Peyer's patch (tissue), 4 donors: ENCODE results near the gene HTT-AS. TPM values are rescaled to one million over a fixed set of nuclear protein-coding genes. Genes with fewer than 3 reads are reported as not detected.
A peak's percentile ranks its signal among the peaks of the same experiment; 100 is the strongest.

Experiments used
- DNase-seq, 3 donors: peaks; one replicate each; pipeline ENCODE4 v3.0.0-alpha.2; 2017 to 2019
- H3K27ac ChIP-seq, 4 donors: fragments of 200-600 bp; sonication (generic); one replicate each; pipeline ENCODE4 v1.5.1; 2016 to 2019
- H3K27me3 ChIP-seq, 2 donors: fragments of 200-600 bp; sonication (generic); one replicate each; pipeline ENCODE4 v1.5.1; 2019
- H3K36me3 ChIP-seq, 3 donors: fragments of 200-600 bp; sonication (generic); one replicate each; pipeline ENCODE4 v1.5.1; 2016 to 2019
- H3K4me1 ChIP-seq, 4 donors: fragments of 200-600 bp; sonication (generic); one replicate each; pipeline ENCODE4 v1.5.1; 2016 to 2019
- H3K4me3 ChIP-seq, 4 donors: fragments of 200-600 bp; sonication (generic); 1 replicate in 3 of 4; 2 replicates in 1 of 4; pipeline ENCODE4 v1.5.1; 2016 to 2019; ENCODE audit warnings: mild to moderate bottlenecking in 1 of 4
- H3K9me3 ChIP-seq, 4 donors: fragments of 200-600 bp; sonication (generic); one replicate each; pipeline ENCODE4 v1.5.1; 2016 to 2019; ENCODE audit warnings: mild to moderate bottlenecking in 1 of 4
- CTCF ChIP-seq, 6 experiments: fragments of 450-650 bp in 4 of 6; fragments of 200-600 bp in 2 of 6; sonication (generic) in 1 of 6; IDR thresholded peaks; one replicate each; pipeline ENCODE4 v1.5.1; 2017 to 2019; ENCODE audit warnings: antibody characterized with exemption in 6 of 6, mild to moderate bottlenecking in 3 of 6, moderate library complexity in 1 of 6
- POLR2A ChIP-seq, 2 donors: fragments of 450-650 bp; IDR thresholded peaks; one replicate each; pipeline ENCODE4 v1.5.1; 2017; ENCODE audit warnings: antibody characterized with exemption in 2 of 2, mild to moderate bottlenecking in 2 of 2, moderate library complexity in 2 of 2
- total RNA-seq, 4 donors: library from RNA; depleted of rRNA; stranded (reverse); fragments of >200 nt; gene quantifications; one replicate each; pipeline ENCODE4 v1.1.0, GENCODE V29; 2016

Gene HTT-AS
- total RNA-seq, 4 donors from 2014 or later = not detected

- DNase-seq = no peak
- H3K27ac ChIP-seq = no peak overlapping the region
- no peak overlapping the region for H3K4me3 ChIP-seq
- no peaks in the 10 kb centered on the region for H3K4me1 ChIP-seq
- H3K36me3 ChIP-seq = peaks cover 0 to 25% (median 0%) of the 10 kb centered on the region in 3 donors
- TF ChIP-seq CTCF (IDR thresholded peaks at IDR 0.05) (no peak), POLR2A (IDR thresholded peaks at IDR 0.05) (no peak)
- H3K27me3 ChIP-seq = no peaks in the 10 kb centered on the region
- no peaks in the 10 kb centered on the region for H3K9me3 ChIP-seq
Observed at GRCh38 chr4:3085948-3086670, 11.8 kb upstream of the HTT-AS start.

- peaks cover 0 to 17% (median 0%) of the 10 kb centered on the region in 3 donors for H3K36me3 ChIP-seq
- H3K9me3 ChIP-seq = no peaks in the 10 kb centered on the region
- H3K4me1 ChIP-seq = peaks cover 0 to 5% (median 0%) of the 10 kb centered on the region in 4 donors
- TF ChIP-seq POLR2A (IDR thresholded peaks at IDR 0.05) (no peak), CTCF (IDR thresholded peaks at IDR 0.05) (no peak)
- no peak overlapping the region for H3K4me3 ChIP-seq
- no peak overlapping the region for H3K27ac ChIP-seq
- H3K27me3 ChIP-seq = no peaks in the 10 kb centered on the region
- no peak for DNase-seq
Observed at GRCh38 chr4:3083732-3084131, 9.4 kb upstream of the HTT-AS start.

- no peak for TF ChIP-seq POLR2A (IDR thresholded peaks at IDR 0.05)
- TF ChIP-seq CTCF (IDR thresholded peaks at IDR 0.05) = no peak
- Histone ChIP-seq H3K9me3 (no peaks in the 10 kb centered on the region), H3K4me3 (no peak overlapping the region), H3K27ac (no peak overlapping the region), H3K36me3 (peaks cover 0 to 10% (median 0%) of the 10 kb centered on the region in 3 donors), H3K27me3 (no peaks in the 10 kb centered on the region), H3K4me1 (peaks cover 0 to 6% (median under 1%) of the 10 kb centered on the region in 4 donors)
- no peak for DNase-seq
Observed at GRCh38 chr4:3082925-3083515, 8.7 kb upstream of the HTT-AS start.

- Histone ChIP-seq H3K9me3 (no peaks in the 10 kb centered on the region), H3K4me3 (no peak overlapping the region), H3K4me1 (peaks cover 0 to 17% (median 10%) of the 10 kb centered on the region in 4 donors), H3K27me3 (no peaks in the 10 kb centered on the region), H3K36me3 (no peaks in the 10 kb centered on the region), H3K27ac (peak overlapping the region in 1 of 4 donors; percentile 10)
- DNase-seq = peak in 1 of 3 donors; percentile 44
- no peak for TF ChIP-seq POLR2A (IDR thresholded peaks at IDR 0.05)
- no peak for TF ChIP-seq CTCF (IDR thresholded peaks at IDR 0.05)
Observed at GRCh38 chr4:3079694-3080123, 5.4 kb upstream of the HTT-AS start.

GRCh38 chr4:3077796-3078195 lies 3.5 kb upstream of the HTT-AS start:
- peak in 2 of 3 donors; percentile 62 to 65 for DNase-seq
- TF ChIP-seq POLR2A (IDR thresholded peaks at IDR 0.05) (no peak), CTCF (IDR thresholded peaks at IDR 0.05) (no peak)
- peak overlapping the region in 1 of 4 donors; percentile 52 for H3K27ac ChIP-seq
- H3K4me1 ChIP-seq = peaks cover 0 to 25% (median 13%) of the 10 kb centered on the region in 4 donors
- no peak overlapping the region for H3K4me3 ChIP-seq
- H3K9me3 ChIP-seq = no peaks in the 10 kb centered on the region
- H3K36me3 ChIP-seq = no peaks in the 10 kb centered on the region
- H3K27me3 ChIP-seq = no peaks in the 10 kb centered on the region
